Raji (cell line): Measurements from ENCODE around the gene NME1.

ENCODE experiments used
- POLR2A ChIP-seq: IDR thresholded peaks from 2 replicates; pipeline ENCODE4 v1.6.1; 2011; ENCODE audit warnings: low read depth, low read length, control low read depth; ENCODE audit not compliant: insufficient read depth

The NME1 gene

DNA sequence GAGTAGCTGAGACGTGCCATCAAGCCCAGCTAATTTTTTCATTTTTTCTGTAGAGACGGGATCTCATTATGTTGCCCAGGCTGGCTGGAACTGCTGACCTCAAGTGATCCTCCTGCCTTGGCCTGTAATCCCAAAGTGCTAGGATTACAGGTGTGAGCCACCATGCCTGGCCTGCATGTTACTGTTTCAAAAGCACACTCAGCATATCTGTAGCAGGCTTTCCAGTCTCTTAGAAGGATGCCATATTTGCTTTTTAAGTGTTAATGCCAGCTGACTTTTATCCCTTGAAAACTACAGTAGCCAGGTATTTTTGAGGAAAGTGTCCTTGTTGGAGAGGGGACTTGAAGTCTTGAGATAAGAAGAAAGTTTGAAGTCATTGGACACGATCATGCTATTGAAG is 17.4 kb upstream of the NME1 start:
- TF ChIP-seq POLR2A = no peak

- no peak for TF ChIP-seq POLR2A
Measured at GRCh38 chr17:51142597-51142996, 10.8 kb upstream of the NME1 start.

DNA sequence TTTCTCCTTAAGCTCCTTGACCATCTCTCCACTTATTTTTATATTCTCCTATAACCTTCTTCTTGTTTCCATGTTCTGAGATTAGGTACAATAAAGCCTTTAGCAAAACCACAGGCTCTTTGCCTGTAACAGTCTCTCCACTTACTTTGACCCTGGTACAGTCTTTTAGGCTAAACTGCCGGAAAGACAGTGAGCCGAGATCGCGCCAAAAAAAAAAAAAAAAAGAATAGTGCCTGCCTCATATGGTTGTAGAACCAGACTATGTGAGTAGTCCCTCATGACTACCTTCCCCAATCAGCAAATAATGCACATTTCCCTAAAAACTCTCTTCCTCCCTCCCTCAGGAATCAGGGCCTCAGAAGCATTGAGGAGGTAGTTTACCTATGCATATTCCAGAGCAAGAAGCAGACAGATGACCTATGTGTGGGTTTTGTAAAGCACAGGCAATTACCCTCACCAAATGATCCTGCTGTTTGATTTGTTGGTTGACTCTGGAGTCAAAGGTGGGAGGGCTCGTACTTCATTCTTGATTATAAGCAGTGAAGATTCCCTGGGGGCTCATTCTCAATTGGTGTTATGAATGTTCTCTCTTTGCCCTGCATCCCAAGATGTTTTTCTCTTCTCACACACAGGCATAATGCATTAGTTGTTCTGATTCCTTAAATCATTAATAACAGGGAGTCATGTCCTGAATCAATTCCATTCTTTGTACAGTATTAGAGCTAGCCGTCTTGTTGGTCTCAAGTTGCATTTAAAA is 8.9 kb upstream of the NME1 start:
- no peak for TF ChIP-seq POLR2A

GRCh38 chr17:51147650-51148049 is 5.7 kb upstream of the NME1 start:
- no peak for TF ChIP-seq POLR2A

GRCh38 chr17:51149163-51149562 is 4.2 kb upstream of the NME1 start:
- TF ChIP-seq POLR2A = no peak

DNA sequence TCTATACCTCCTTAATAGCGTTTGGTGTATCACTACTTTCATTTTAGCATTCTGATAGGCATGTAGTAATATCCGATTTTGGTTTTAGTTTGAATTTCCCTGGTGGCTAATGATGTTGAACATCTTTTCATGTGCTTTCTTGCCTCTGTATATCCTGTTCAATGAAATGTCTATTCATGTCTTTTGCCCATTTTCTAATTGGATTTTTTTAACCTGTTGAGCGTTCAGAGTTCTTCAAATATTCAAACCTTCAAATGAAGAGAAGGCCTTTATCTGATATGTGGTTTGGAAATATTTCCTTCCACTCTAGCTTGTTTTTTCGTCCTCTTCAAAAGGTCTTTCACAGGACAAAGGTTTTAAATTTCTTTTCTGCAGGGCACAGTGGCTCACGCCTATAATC is 2.4 kb upstream of the NME1 start:
- TF ChIP-seq POLR2A = no peak

DNA sequence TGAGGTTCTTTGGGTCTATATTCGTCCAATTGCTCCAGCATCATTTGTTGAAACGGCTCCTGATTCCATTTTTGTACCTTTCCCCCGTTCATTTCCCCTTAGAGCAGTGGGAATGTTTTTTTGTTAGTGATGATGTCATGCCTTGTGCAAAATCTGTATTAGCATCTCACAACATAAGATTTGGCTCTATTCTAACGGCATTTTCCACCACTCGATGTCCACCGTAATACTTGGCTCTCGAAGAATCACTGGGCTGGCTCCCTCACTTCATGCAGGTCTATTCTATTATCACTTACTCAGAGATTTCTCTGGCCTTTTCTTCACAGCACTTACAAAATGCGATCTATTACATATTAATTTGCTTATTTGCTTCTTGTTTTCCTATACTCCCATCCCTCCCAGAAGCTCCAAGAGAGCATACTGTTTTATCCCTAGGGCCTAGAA is 571 bp upstream of the NME1 start:
- no peak for TF ChIP-seq POLR2A

- TF ChIP-seq POLR2A = no peak
Measured at GRCh38 chr17:51154176-51154575, 817 bp downstream of the NME1 start.

DNA sequence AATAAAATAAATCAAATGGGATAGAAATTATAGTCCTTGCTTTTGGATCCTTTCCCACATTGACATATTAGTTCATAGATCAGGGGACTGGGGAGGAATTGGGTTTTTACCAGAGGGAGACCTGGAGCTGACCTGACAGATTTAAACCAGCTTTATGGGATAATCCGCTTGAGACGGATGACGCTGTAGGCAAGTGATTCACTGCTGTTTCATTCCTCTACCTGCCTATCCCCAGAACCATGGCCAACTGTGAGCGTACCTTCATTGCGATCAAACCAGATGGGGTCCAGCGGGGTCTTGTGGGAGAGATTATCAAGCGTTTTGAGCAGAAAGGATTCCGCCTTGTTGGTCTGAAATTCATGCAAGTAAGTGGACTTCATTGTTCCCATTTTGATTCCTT is 2.1 kb downstream of the NME1 start:
- no peak for TF ChIP-seq POLR2A

DNA sequence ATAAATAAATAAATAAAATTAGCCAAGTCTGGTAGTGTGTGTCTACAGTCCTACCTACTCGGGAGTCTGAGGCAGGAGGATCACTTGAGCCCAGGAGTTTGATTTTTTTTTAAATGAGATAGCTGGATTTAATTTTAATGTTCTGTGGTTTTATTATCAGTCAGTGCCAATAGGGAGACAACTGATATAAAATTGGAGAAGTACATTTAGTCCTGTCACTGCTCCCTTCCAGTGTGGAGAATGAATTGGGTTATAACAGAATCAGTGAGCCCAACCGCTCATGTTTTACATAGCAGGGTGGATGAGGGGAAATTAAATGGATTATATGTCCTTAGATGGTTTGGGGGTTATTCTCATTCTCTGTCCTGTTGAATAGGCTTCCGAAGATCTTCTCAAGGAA is 6.2 kb downstream of the NME1 start:
- no peak for TF ChIP-seq POLR2A

DNA sequence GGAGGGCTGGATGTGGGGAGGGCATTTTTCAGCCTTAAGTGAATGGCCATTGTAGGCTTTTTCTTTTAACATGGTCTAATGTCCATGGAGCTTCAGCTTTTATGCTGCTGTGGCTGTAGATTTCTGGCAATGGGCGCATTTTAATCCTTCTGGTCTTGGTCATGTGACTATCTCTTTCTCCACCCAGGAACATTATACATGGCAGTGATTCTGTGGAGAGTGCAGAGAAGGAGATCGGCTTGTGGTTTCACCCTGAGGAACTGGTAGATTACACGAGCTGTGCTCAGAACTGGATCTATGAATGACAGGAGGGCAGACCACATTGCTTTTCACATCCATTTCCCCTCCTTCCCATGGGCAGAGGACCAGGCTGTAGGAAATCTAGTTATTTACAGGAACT is 8.2 kb downstream of the NME1 start:
- no peak for TF ChIP-seq POLR2A

- TF ChIP-seq POLR2A = no peak
Measured at GRCh38 chr17:51164911-51165679, 11.7 kb downstream of the NME1 start.

- TF ChIP-seq POLR2A = no peak
Measured at GRCh38 chr17:51165680-51166197, 12.4 kb downstream of the NME1 start.

- peak; percentile 71 for TF ChIP-seq POLR2A
Measured at GRCh38 chr17:51166198-51166986, 13.0 kb downstream of the NME1 start, which contains the start of gene NME2. TSS of gene NME2 (plus strand) at chr17:51166411. CDS start at chr17:51166831, 420 bp downstream.

GRCh38 chr17:51166987-51167931 is 13.9 kb downstream of the NME1 start:
- peak; percentile 7; the same call in 1 of the 2 replicates for TF ChIP-seq POLR2A

GRCh38 chr17:51169340-51169739 is 16.0 kb downstream of the NME1 start:
- TF ChIP-seq POLR2A = no peak
